GM19238 (cell line): ENCODE data around the gene FMN2.
"Not testable (repeated sequence)": the region's sequence is repeated elsewhere in the genome, so short reads cannot be mapped to it uniquely, and the experiment has no call there.

Experiments used
- DNase-seq: peaks from one replicate; pipeline ENCODE4 v3.0.0; 2011; ENCODE audit warnings: low spot score; ENCODE audit not compliant: insufficient read length

FMN2 gene

GRCh38 chr1:240362826-240363225 lies 271.1 kb downstream of the FMN2 start:
- DNase-seq = no peak

GRCh38 chr1:240363315-240363714 lies 271.6 kb downstream of the FMN2 start:
- DNase-seq = no peak

GRCh38 chr1:240363914-240364313 lies 272.2 kb downstream of the FMN2 start:
- no peak for DNase-seq

GRCh38 chr1:240366636-240367035 lies 275.0 kb downstream of the FMN2 start:
- DNase-seq = no peak

- no peak for DNase-seq
Measured at GRCh38 chr1:240385551-240385950, 293.9 kb downstream of the FMN2 start.

- no peak for DNase-seq
Measured at GRCh38 chr1:240385985-240386978, 294.6 kb downstream of the FMN2 start.

GRCh38 chr1:240387051-240387450 lies 295.4 kb downstream of the FMN2 start:
- no peak for DNase-seq

GRCh38 chr1:240391660-240392260 lies 300.1 kb downstream of the FMN2 start:
- DNase-seq = no peak

GRCh38 chr1:240394353-240394752 lies 302.7 kb downstream of the FMN2 start:
- no peak for DNase-seq

GRCh38 chr1:240395336-240395735 lies 303.7 kb downstream of the FMN2 start:
- no peak for DNase-seq

- no peak for DNase-seq
Measured at GRCh38 chr1:240399381-240399780, 307.7 kb downstream of the FMN2 start.

GRCh38 chr1:240401731-240402130 lies 310.0 kb downstream of the FMN2 start:
- no peak for DNase-seq

- DNase-seq = no peak
Measured at GRCh38 chr1:240402326-240402725, 310.6 kb downstream of the FMN2 start.

- no peak for DNase-seq
Measured at GRCh38 chr1:240404286-240404685, 312.6 kb downstream of the FMN2 start.

- no peak for DNase-seq
Measured at GRCh38 chr1:240405751-240406150, 314.1 kb downstream of the FMN2 start.

- DNase-seq = no peak
Measured at GRCh38 chr1:240407407-240407806, 315.7 kb downstream of the FMN2 start.

GRCh38 chr1:240409615-240410014 lies 317.9 kb downstream of the FMN2 start:
- DNase-seq = no peak

- DNase-seq = no peak
Measured at GRCh38 chr1:240413732-240414131, 322.0 kb downstream of the FMN2 start.

GRCh38 chr1:240414237-240414636 lies 322.6 kb downstream of the FMN2 start:
- no peak for DNase-seq

GRCh38 chr1:240415011-240415410 lies 323.3 kb downstream of the FMN2 start:
- DNase-seq = not testable (repeated sequence)

GRCh38 chr1:240415532-240415931 lies 323.8 kb downstream of the FMN2 start:
- no peak for DNase-seq

- DNase-seq = no peak
Measured at GRCh38 chr1:240417317-240417716, 325.6 kb downstream of the FMN2 start.

GRCh38 chr1:240420766-240421165 lies 329.1 kb downstream of the FMN2 start:
- DNase-seq = no peak
